T-helper 2 cell (primary cell): ENCODE results near the gene RAPGEF4.

Experiments
- DNase-seq, 5 experiments: peaks; one replicate each; pipeline versions ENCODE4 v3.0.0 to v3.0.0-alpha.2; 2012 to 2022

The RAPGEF4 gene

GRCh38 chr2:172944022-172944793, 208.6 kb downstream of the RAPGEF4 start:
- DNase-seq = no peak

GRCh38 chr2:172944794-172945509, 209.3 kb downstream of the RAPGEF4 start:
- no peak for DNase-seq

GRCh38 chr2:172945510-172945850, 209.8 kb downstream of the RAPGEF4 start:
- no peak for DNase-seq

GRCh38 chr2:172947461-172948153, 212.0 kb downstream of the RAPGEF4 start:
- DNase-seq = no peak

GRCh38 chr2:172949522-172949921, 213.9 kb downstream of the RAPGEF4 start:
- DNase-seq = no peak

- DNase-seq = no peak
Measured at GRCh38 chr2:172950565-172950964, 214.9 kb downstream of the RAPGEF4 start.

- DNase-seq = no peak
Measured at GRCh38 chr2:172951554-172951953, 215.9 kb downstream of the RAPGEF4 start.

GRCh38 chr2:172953411-172953810, 217.8 kb downstream of the RAPGEF4 start:
- DNase-seq = no peak

- no peak for DNase-seq
Measured at GRCh38 chr2:172953970-172954852, 218.6 kb downstream of the RAPGEF4 start.

- DNase-seq = no peak
Measured at GRCh38 chr2:172955587-172955986, 219.9 kb downstream of the RAPGEF4 start.

GRCh38 chr2:172957734-172958133, 222.1 kb downstream of the RAPGEF4 start:
- DNase-seq = no peak

- no peak for DNase-seq
Measured at GRCh38 chr2:172962082-172962481, 226.4 kb downstream of the RAPGEF4 start.

- no peak for DNase-seq
Measured at GRCh38 chr2:172962824-172963223, 227.2 kb downstream of the RAPGEF4 start.

GRCh38 chr2:172964511-172965139, 229.0 kb downstream of the RAPGEF4 start:
- no peak for DNase-seq

GRCh38 chr2:172965433-172966212, 230.0 kb downstream of the RAPGEF4 start:
- DNase-seq = no peak

- DNase-seq = no peak
Measured at GRCh38 chr2:172967036-172967982, 231.7 kb downstream of the RAPGEF4 start.

- DNase-seq = no peak
Measured at GRCh38 chr2:172968061-172968469, 232.4 kb downstream of the RAPGEF4 start.

- DNase-seq = no peak
Measured at GRCh38 chr2:172969166-172969565, 233.5 kb downstream of the RAPGEF4 start.

- DNase-seq = no peak
Measured at GRCh38 chr2:172969609-172970008, 234.0 kb downstream of the RAPGEF4 start.

- DNase-seq = peak in 2 of 5 experiments; percentile 9 to 22
Measured at GRCh38 chr2:172970660-172971059, 235.0 kb downstream of the RAPGEF4 start.
